ENCODE measurements around the gene NPB.

- TF ChIP-seq CTCF (IDR thresholded peaks at IDR 0.05) (no peak), POLR2AphosphoS5 (IDR thresholded peaks at IDR 0.05) (no peak)
These were observed 1.4 kb downstream of the NPB start for GRCh38 chr17:81903415-81903831.
